SKM-1 treated with dmso at 0.1 percent for 144 hours (cell line): ENCODE data around the gene C1orf174.

ENCODE experiments used
- DNase-seq: peaks from one replicate; lab custom pipeline; 2025; ENCODE audit not compliant: unreplicated experiment; lab: John Stamatoyannopoulos, UW

C1orf174 gene

DNA sequence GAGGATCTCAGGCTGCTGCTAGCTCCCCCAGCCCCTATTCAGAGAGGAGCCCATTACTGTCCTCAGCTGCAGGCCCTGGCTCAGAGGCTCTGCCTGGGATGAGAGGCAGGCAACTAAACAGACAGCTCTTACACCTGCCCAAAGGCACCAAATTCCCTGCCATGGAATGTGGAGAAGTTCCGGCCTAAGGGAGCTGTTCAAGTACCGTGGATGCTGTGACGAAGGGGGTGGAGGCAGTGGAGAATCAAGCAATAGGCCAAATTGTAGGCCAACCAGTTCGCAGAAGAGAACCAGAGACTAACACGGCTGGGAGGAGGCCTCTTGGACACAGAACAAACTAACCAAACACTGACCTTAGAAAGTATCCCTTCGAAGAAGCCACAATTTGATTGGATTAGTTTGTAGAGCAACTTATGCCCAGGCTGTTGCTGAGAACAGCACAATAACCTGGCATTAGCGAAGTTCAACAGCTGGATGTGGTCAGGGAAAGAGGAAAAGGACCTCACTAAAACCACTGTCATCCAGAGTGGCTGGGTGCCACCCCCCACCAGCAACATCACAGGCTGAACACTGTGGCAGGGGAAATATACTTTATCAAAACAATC lies 3.6 kb downstream of the C1orf174 start:
- no peak for DNase-seq

DNA sequence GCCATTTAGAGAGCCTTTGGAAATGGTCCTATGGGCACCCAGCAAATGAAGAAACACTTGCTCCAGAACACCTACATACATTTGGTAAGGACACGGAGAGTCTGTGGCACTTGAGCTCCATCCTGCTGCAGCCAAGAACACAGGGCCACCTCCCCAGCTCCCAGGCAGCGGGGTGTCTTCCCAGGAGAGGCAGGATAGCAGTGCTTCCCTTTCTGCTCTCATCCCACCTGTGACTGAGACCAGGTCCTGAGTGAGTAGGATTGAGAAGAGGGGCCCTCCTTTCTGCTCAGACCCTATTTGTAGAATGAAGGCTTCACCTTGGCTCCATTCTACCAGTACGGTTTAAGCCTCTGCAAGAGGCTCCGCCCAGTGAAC lies 4.1 kb downstream of the C1orf174 start:
- no peak for DNase-seq

DNA sequence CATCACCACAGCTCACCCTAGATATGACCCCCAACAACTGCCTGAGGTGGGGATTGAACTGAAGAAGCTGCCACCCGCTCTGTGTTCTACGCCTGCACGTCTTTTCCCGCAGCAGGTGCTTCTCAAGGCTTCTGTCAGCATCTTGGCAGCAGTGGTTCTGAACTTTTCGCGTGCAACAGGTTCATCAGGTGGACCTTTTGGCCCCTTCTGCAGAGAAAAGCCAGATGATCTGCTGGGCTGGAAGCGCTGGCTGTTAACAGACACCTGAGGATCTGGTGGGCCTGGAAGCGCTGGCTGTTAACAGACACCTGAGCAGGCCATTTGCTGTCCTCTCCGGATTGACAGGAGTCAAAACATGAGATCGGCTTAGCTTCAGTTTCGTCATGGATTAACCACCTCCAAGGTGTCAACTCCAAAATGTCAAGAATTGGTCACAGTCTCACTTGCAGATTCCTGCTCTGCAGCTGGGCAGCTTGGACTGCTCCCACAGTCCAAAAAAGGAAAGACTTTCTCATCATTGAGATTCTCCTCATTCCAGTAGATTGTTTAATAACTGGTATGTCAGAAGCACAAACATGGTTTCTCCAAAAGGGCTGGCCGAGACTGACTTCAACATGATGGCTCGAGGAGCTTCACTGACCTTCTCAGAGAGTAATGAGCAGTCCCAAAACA lies 4.7 kb downstream of the C1orf174 start:
- no peak for DNase-seq

DNA sequence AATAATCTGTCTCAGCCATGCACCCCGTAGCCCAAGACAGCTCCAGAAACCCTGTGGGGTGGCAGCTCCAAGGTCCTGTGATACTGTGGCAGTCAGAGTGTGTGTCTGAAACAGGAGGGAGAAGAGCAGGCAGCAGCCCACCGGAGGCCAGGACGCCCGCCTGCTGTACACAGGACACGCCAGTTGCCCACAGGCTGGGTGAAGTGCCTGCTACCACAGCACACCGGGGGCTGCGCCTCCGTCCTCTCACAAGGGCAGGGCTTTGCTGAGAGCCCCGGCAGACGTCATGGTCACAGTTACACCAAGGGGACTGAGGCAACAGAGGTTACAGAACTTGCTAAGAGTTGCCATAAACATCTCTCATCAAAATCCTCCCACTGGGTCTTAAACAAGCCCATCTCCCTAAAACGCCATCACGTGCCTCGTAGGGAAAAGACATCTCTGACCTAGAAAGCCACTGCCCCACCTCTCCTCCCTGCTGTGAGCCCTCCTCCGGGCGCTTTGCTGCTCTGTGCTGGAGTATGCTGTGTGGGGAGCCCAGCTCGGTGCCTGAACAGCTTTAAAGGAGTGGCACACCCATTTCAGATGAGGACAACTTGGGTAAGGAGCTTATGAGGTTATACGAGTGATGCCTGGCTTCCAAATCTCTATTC lies 5.3 kb downstream of the C1orf174 start:
- no peak for DNase-seq

DNA sequence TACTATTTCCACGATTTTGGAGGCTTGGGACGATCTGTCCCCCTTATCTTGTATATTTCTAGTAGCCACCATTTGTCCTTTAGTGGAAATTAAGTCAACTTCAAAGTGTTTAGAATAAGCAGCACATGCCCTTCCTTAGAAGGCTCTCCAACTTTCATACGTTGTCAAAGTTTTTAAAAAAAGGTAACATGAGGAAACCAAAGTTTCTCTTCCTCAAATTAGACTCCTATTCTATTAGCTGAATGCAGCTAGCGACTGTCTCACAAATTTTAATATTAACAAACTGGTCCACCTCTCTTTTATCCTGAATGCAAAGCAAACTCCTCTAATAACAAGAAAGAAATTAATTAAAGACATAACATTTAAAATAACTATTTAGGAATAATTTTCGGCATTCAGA lies 6.9 kb downstream of the C1orf174 start:
- DNase-seq: no peak

DNA sequence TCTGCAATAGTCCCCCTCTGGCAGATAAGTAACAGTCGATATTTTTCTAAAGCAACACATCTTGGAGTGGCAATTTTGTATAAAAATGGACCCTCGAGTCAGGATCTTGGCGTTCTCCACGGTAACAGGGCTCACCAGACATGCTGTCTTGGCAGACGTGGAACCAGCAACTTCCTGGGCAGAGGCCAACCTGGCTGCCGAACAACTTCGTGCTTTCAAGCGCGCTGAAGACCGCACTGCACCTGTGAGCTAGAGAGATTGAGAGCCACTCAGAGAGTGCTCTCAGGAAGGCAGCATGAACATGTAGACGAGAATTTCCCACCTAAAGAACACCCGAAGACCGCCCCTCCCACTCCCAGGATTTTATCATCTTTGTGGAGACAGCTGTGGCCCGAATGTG lies 7.3 kb downstream of the C1orf174 start:
- DNase-seq: no peak

DNA sequence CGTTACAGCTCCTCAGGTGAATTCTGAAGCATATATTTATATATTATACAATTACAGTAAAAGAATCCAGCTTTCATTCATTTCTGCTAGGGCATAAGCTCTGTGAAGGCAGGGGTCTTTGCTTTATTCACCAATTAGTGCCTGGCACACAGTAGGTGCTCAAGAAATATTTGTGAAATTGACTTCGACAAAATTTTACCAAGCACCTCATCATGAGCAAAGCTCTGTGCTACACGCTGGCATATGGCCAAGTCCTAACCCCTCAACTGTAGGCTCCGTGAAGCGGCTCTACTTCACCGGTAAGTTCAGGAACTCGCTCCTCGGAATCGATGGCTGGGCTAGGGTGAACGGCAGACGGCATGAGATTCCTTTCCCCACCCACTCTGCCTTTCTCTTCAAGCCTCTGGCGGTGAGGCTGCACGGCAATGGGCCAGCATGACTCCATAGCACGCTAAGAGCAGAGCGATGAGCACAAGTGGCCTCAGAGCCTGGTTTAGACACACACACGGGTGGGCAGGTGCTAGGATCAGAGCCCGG lies 8.7 kb downstream of the C1orf174 start:
- no peak for DNase-seq

DNA sequence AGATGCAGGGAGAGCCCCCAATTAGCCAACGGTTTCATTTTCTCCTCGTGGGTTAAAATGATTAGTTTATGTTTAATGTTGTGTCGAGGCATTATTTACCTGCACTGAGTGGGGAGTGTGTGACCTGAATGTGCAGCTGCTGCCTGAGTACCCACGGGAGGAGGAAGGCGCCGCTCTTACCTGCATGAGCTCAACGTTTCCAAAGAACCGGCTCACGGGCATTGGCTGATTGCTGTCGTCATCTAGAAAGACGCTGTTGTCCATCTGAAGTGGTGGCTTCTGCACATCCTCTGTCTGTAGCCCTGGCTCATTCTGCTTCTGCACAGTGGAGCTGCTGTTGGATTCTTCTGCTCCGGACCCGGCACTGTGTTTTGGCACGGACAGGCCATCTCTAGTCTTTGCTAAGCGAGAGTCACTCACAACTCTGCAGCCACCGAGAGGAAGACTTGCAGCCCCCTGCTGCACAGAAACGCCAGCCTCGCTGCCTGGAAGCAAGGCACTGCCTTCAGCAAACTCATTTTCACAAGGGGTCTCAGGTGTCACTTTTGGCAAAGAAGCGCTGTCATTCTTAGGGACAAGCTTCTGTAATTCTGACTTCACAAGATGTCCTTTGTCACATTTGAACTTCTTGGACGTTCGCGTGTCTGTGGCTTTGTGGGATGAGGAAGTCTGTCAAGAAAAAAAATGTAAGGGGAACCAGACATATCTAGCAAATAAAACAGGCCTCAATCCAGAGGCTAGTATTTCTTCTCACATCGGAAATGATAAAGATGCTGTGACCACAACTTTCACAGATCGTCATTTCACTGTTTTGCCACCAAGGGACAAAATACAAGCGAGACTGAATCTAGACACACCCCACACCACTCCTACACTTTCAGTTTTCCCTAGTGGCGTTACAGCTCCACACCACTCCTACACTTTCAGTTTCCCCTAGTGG lies 9.4 kb downstream of the C1orf174 start:
- no peak for DNase-seq

DNA sequence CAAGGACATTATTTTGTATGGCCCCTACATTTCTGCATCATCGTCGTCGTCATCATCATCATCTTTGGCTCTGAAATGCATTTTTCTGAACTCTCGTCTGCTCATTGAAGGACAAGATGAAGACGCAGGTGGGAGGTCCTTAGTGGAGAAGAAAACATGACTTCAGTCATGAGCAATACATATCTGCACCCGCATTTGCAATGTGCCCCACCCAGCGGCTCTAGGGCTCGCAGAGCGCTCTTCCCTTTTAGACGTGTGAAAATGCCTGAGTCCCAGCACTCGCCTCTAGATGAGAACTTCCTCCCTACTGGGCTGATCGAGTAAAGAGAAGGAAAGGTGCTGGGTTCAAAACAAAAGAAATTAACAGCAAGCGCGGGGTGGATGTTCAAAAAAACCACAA lies 10.1 kb downstream of the C1orf174 start:
- DNase-seq: no peak

DNA sequence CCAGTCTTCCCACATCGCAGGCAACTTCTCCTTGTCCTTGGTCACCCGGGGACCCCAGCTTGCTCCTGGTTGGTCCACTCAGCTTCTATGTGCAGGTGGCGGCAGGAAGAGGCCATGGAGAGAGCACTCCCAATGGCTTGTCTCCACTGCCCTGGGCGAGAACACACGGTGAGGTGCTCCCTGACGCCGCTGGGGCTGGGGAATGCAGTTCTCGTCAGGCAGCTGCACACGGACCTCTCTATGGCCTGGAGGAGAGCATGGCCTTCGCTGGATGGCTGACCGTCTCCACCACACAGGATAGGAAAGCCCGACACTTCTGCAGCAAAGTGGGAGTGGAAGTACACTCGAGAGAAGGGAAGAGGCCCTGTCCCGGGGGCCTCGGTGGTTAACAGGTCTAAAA lies 11.8 kb downstream of the C1orf174 start:
- no peak for DNase-seq

DNA sequence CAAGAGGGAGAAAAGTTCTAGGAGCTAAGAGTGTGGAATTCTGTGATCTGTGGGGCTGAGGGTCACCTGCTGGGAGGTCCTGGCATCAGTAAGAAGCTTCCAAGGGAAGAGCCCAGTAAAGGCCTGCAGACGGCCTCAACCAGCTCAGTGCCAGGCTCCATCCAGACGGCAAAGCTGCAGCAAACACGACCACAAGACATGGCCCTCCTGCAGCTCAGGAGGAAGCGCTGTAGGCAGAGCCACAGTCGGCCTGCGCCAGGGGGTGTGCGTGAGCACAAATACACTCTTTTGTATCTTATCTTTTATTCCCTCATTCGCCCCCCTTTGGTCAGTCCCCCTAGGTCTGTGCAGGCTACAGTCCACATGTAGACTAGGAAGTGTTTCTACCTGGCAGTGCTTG lies 13.4 kb downstream of the C1orf174 start:
- DNase-seq: no peak

DNA sequence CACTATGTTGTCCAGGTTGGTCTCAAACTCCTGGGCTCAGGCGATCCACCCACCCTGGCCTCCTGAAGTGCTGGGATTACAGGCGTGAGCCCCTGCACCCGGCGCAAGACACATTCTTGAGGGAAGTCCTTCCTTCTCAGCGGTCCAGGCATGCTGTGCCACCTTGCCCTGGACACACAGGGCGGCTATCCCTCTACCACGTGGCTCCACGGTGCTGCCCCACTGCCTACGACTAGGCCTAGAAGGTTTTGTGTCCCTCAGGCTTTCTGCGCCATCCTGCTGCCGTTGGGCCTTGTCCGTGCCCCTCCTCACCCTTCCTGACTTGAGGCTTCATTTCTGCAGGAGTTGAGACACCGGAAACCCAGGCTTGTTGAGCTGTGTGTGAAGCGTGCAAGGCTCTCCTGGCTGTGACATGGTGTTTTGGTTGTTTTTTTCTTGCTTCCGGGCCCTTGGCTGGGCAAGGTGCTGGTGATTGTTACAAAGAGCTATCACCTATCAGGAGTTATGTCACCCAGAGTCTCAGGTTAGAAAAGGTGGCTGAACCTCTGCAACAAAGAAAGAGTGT lies 13.9 kb downstream of the C1orf174 start:
- no peak for DNase-seq

DNA sequence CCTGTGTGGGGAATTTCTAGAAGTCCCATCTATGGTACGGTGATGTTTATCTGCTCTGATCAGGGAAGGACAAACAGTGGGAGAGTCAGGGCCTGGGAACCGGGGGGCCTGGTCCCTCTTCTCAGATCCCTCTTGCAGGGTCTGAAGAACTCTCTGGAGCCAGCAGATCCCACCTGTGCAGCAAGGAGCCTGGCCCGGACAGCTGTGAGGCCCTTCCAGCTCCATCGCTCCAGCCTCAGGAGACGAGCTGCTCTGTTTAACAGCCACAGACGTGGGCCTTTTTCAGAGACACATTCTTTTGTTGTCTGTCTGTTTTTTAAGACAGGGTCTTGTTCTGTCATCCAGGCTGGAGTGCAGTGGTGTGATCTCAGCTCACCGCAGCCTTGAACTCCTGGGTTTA lies 14.5 kb downstream of the C1orf174 start:
- no peak for DNase-seq

DNA sequence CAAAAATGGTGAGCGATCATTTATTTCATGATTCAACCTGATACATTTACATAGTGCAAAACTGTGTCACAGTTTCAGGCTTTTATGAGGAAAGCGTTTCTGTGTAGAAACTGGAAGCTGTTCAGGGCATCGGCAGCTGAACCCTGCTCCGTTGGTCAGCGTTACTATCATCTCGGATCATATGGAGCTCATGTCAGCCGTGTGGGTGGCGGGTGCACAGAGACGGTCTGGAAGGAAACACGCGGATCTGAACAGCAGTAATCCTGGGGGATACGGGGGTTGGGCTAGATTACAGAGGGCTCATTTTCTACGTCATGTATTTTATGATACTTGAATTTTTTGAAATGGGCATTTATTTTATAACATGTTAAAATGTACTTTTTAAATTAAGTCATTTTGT lies 15.1 kb downstream of the C1orf174 start:
- no peak for DNase-seq

DNA sequence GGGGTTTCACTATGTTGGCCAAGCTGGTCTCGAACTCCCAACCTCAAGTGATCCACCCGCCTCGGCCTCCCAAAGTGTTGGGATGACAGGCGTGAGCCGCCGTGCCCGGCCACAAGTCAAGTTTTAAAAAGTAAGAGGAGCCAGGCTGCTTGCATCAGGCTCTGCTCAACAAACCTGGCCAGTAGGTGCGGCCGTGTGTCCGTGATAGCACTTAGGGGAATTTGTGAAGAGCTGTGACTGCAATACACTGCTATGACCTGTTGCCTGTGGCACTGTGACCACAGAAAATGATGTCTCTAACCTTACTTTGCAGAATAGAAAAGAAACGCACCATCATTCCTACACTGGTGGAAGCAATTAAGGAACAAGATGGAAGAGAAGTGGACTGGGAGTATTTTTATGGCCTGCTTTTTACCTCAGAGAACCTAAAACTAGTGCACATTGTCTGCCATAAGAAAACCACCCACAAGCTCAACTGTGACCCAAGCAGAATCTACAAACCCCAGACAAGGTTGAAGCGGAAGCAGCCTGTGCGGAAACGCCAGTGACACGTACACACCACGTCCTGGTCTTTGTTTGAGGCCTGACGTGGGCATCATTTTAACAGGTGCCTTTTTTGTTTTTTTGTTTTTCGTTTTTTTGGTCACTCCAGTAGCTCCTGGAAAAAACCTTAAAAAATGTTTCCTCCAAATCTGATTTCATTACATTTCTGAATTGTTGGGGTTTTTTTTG lies 16.7 kb downstream of the C1orf174 start:
- no peak for DNase-seq

DNA sequence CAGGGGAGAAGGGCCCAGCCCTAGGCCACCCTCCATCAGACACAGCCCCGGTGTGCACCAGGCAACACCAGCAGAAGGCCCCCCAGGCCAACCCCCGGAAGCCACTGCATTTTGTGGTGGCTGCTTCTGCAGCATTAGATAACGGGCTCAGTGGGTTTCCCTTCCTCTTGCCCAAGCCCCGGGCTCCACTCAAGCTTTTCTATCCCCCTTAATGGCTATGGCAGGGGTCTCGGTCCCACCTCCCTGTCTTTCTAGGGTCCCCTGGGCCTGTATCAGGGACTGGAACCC lies 18.9 kb downstream of the C1orf174 start:
- DNase-seq: no peak

DNA sequence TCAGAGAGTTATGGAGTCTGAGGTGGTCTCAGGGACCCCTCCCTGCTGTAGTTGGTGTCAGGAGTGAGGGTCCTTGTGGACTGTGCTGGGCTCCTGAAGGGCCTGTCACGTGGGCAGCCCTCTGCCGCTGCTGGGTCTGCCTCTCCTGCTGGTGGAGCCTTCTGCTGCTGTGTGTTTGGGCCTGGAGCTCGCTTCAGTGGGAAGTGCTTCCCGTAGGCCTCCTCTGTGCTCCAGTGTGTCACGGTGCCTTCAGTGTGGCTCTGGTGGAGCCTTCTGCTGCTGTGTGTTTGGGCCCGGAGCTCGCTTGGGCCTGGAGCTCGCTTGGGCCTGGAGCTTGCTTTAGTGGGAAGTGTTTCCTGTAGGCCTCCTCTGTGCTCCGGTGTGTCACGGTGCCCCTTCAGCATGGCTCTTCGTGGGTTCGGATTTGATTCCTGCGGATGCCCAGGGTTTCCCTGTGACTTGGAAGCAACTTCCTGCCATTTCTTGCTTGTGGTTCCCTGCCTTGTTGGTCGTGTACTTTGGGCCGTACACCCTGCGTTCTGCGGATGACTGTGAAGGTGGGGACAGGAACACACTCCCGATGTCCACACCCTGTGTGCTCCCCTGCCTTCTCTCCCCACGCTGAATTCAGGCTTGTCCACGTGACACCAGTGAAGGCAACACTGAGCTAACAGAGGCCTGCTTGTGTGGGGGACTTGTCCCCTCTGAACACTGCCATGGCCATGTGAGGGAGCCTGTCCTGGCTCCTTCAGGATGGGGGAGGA lies 19.5 kb downstream of the C1orf174 start:
- DNase-seq: no peak

DNA sequence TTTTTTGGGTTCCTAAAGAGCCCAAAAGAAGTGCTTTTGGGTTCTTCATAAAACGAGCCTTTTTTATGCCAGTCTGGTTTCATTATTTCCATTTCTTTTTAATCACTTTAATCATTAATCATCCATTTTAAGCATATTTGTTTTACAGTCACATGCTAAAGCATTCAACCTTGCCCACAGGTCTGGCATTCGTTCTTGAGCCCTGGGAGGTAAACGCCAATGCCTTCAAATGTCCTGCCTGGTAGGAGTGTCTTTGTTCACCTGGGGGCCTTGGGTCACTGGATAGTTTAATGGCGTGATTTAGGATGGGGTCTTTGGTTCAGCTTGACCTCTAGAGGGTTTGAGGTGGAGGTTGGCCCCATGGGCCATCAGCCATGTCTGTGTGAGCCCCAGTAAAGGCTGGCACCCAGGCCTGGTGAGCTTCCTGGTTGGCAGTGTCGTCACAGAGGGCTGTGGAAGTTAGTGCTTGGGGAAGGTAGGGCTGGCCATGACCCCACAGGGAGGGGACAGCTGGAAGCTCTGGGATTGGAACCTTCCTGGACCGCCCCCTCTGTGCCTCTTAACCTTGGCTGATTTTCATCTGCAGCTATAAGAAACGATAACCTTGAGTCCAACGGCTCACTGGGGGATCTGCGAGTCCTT lies 20.2 kb downstream of the C1orf174 start:
- DNase-seq: no peak

DNA sequence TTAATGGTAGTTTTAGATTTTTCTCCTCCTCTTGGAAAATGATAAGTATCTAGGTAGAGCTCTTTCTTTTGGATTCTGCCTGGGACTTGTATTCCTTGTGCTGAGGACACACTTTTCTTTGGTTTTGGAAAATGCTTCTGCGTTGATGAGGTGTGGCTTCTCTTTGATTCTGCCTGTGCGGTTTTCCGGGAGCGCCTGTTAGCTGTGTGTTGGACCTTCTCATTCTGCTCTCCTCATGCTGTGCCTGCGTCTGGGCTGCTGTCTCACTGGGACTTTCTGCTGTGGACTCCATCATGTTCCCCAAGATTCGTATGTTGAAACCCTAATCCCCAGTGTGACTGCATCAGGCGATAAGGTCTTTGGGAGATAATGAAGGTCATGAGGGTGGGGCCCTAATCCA lies 21.0 kb downstream of the C1orf174 start:
- no peak for DNase-seq
